Ascending aorta (tissue), 2 donors: ENCODE results near the gene REEP5. TPM values are rescaled to one million over a fixed set of nuclear protein-coding genes. Genes with fewer than 3 reads are reported as not detected.
"Not testable (repeated sequence)": the region's sequence is repeated elsewhere in the genome, so short reads cannot be mapped to it uniquely, and the experiment has no call there.

Experiments
- DNase-seq, 2 donors: peaks; one replicate each; pipeline ENCODE4 v3.0.0-alpha.2; 2019; ENCODE audit warnings: low spot score in 2 of 2
- H3K27ac ChIP-seq, 2 donors: fragments of 200-600 bp; sonication (generic); one replicate each; pipeline ENCODE4 v1.5.1; 2016 to 2017; ENCODE audit warnings: mild to moderate bottlenecking in 1 of 2
- H3K27me3 ChIP-seq: fragments of 200-600 bp; sonication (generic); one replicate; pipeline ENCODE4 v1.5.1; 2017
- H3K36me3 ChIP-seq, 2 donors: fragments of 200-600 bp; sonication (generic); one replicate each; pipeline ENCODE4 v1.5.1; 2016
- H3K4me1 ChIP-seq, 2 donors: fragments of 200-600 bp; sonication (generic); one replicate each; pipeline ENCODE4 v1.5.1; 2016 to 2017; ENCODE audit warnings: mild to moderate bottlenecking in 1 of 2
- H3K4me3 ChIP-seq, 2 donors: fragments of 200-600 bp; sonication (generic); one replicate each; pipeline ENCODE4 v1.5.1; 2016 to 2017; ENCODE audit warnings: mild to moderate bottlenecking in 1 of 2
- H3K9me3 ChIP-seq, 2 donors: fragments of 200-600 bp; sonication (generic); one replicate each; pipeline ENCODE4 v1.5.1; 2016
- CTCF ChIP-seq, 3 experiments: fragments of 200-600 bp in 2 of 3; fragments of 450-650 bp in 1 of 3; sonication (generic) in 2 of 3; IDR thresholded peaks; one replicate each; pipeline ENCODE4 v1.5.1; 2016 to 2019; ENCODE audit warnings: antibody characterized with exemption in 3 of 3, mild to moderate bottlenecking in 1 of 3, moderate library complexity in 1 of 3
- intact Hi-C: fragments of 100-400 bp; cut with DNase I; formaldehyde crosslinking; loops from one replicate; pipeline ENCODE4 v1.15.1; 2023
- total RNA-seq: library from RNA; depleted of rRNA; stranded (reverse); fragments of >200 nt; gene quantifications from one replicate; pipeline ENCODE4 v1.1.0, GENCODE V29; 2016

Gene REEP5
- total RNA-seq, 1 donor from 2014 or later = 49.7 TPM

GRCh38 chr5:112892776-112893175 lies 29.3 kb downstream of the REEP5 start:
- Histone ChIP-seq H3K27me3 (no peaks in the 10 kb centered on the region), H3K4me1 (no peaks in the 10 kb centered on the region), H3K27ac (no peak overlapping the region), H3K36me3 (peaks cover 16 to 43% of the 10 kb centered on the region in 2 donors), H3K9me3 (no peaks in the 10 kb centered on the region), H3K4me3 (no peak overlapping the region)
- intact Hi-C loops = no loop called here
- TF ChIP-seq CTCF (IDR thresholded peaks at IDR 0.05) = no peak
- no peak for DNase-seq

- H3K4me1 ChIP-seq, H3K9me3 ChIP-seq, DNase-seq, H3K27me3 ChIP-seq, H3K27ac ChIP-seq, intact Hi-C loops, H3K4me3 ChIP-seq: not testable (repeated sequence)
- peaks cover 13 to 39% of the 10 kb centered on the region in 2 donors for H3K36me3 ChIP-seq
Observed at GRCh38 chr5:112892066-112892465, 30.0 kb downstream of the REEP5 start.

- H3K4me1 ChIP-seq = no peaks in the 10 kb centered on the region
- no peak for DNase-seq
Observed at GRCh38 chr5:112886975-112887374, 35.1 kb downstream of the REEP5 start.

GRCh38 chr5:112885001-112885400 lies 37.0 kb downstream of the REEP5 start:
- Histone ChIP-seq H3K27ac (no peak overlapping the region), H3K27me3 (no peaks in the 10 kb centered on the region), H3K9me3 (no peaks in the 10 kb centered on the region), H3K36me3 (peaks cover 41 to 60% of the 10 kb centered on the region in 2 donors), H3K4me1 (no peaks in the 10 kb centered on the region), H3K4me3 (no peak overlapping the region)
- intact Hi-C loops = no loop called here
- DNase-seq = no peak
- TF ChIP-seq CTCF (IDR thresholded peaks at IDR 0.05) = no peak

More at GRCh38 chr5:112886975-112887374, 35.1 kb downstream of the REEP5 start:
- H3K9me3 ChIP-seq = no peaks in the 10 kb centered on the region
- intact Hi-C loops = no loop called here
- TF ChIP-seq CTCF (IDR thresholded peaks at IDR 0.05) = no peak
- no peak overlapping the region for H3K27ac ChIP-seq
- H3K4me3 ChIP-seq = no peak overlapping the region
- H3K27me3 ChIP-seq = no peaks in the 10 kb centered on the region
- peaks cover 41 to 61% of the 10 kb centered on the region in 2 donors for H3K36me3 ChIP-seq

- no peak for DNase-seq
- intact Hi-C loops = no loop called here
- Histone ChIP-seq H3K27me3 (no peaks in the 10 kb centered on the region), H3K36me3 (peaks cover 41 to 73% of the 10 kb centered on the region in 2 donors), H3K4me3 (no peak overlapping the region), H3K4me1 (no peaks in the 10 kb centered on the region), H3K27ac (no peak overlapping the region), H3K9me3 (no peaks in the 10 kb centered on the region)
- TF ChIP-seq CTCF (IDR thresholded peaks at IDR 0.05) = no peak
Observed at GRCh38 chr5:112883192-112883591, 38.8 kb downstream of the REEP5 start.

- no peak for DNase-seq
- no peak overlapping the region for H3K27ac ChIP-seq
- H3K27me3 ChIP-seq = no peaks in the 10 kb centered on the region
- TF ChIP-seq CTCF (IDR thresholded peaks at IDR 0.05) = no peak
- no peaks in the 10 kb centered on the region for H3K9me3 ChIP-seq
- H3K36me3 ChIP-seq = peaks cover 32 to 70% of the 10 kb centered on the region in 2 donors
- H3K4me1 ChIP-seq = no peaks in the 10 kb centered on the region
- H3K4me3 ChIP-seq = no peak overlapping the region
- intact Hi-C loops = no loop called here
Observed at GRCh38 chr5:112880219-112880964, 41.6 kb downstream of the REEP5 start.
